Ovary (tissue), 3 donors: ENCODE data around the gene PPFIA2.

Experiments used
- EP300 ChIP-seq: sonication (generic); formaldehyde crosslinking; IDR thresholded peaks from one replicate; pipeline ENCODE4 v1.6.1; 2017; ENCODE audit warnings: antibody characterized with exemption
- POLR2A ChIP-seq: fragments of 450-650 bp; IDR thresholded peaks from one replicate; pipeline ENCODE4 v1.6.1; 2017; ENCODE audit warnings: antibody characterized with exemption, mild to moderate bottlenecking, moderate library complexity
- TF ChIP-seq, protein P1 (sequence below), 3 donors: fragments of 450-650 bp in 2 of 3; fragments of 200-600 bp in 1 of 3; IDR thresholded peaks; one replicate each; pipeline versions ENCODE4 v1.5.1 to v1.8.0; 2016 to 2022; ENCODE audit warnings: antibody characterized with exemption in 3 of 3, mild to moderate bottlenecking in 1 of 3
- donor health status: DM: no; HTN: no; CAD: no.

DNA sequence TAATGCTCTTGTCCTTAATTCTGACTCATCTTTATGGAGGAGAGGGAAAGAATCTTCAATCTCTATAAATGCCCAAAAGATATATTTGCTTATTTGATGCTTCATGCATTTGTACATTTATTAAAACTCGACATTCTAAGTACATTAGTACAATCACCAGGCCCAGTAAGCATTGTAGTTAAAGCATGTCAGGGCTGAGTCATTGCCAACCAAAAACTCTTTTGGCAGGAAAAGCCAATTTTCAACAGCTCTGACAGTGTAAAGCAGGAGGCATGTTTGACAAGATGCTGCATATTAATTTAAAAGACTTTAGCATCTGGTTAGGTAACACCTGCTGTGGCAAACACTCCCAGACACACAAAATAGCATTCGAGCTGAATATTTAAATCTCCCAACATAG, 290.9 kb downstream of the PPFIA2 start:
- no peak for TF ChIP-seq POLR2A
- TF ChIP-seq, protein P1, sequence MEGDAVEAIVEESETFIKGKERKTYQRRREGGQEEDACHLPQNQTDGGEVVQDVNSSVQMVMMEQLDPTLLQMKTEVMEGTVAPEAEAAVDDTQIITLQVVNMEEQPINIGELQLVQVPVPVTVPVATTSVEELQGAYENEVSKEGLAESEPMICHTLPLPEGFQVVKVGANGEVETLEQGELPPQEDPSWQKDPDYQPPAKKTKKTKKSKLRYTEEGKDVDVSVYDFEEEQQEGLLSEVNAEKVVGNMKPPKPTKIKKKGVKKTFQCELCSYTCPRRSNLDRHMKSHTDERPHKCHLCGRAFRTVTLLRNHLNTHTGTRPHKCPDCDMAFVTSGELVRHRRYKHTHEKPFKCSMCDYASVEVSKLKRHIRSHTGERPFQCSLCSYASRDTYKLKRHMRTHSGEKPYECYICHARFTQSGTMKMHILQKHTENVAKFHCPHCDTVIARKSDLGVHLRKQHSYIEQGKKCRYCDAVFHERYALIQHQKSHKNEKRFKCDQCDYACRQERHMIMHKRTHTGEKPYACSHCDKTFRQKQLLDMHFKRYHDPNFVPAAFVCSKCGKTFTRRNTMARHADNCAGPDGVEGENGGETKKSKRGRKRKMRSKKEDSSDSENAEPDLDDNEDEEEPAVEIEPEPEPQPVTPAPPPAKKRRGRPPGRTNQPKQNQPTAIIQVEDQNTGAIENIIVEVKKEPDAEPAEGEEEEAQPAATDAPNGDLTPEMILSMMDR (IDR thresholded peaks at IDR 0.05): no peak
- no peak for TF ChIP-seq EP300
